NCI-H1092 treated with DMSO at 0.1 percent for 48 hours (cell line): ENCODE data around the gene DBF4.
"Not testable (repeated sequence)": the region's sequence is repeated elsewhere in the genome, so short reads cannot be mapped to it uniquely, and the experiment has no call there.

Experiments
- DNase-seq: peaks from one replicate; lab custom pipeline; 2025; lab: John Stamatoyannopoulos, UW

Gene DBF4

GRCh38 chr7:87876040-87876868 is at the start of gene DBF4, which contains the start of gene SLC25A40:
TSS of gene DBF4 (plus strand) at chr7:87876493. CDS start at chr7:87876733, 240 bp downstream.
TSS of gene SLC25A40 (minus strand) at chr7:87876360. CDS start at chr7:87858727, 17,633 bp downstream.
- peak; percentile 99 for DNase-seq

GRCh38 chr7:87828383-87828782 is 47.9 kb upstream of the DBF4 start:
- not testable (repeated sequence) for DNase-seq

- no peak for DNase-seq
These were observed 45.2 kb upstream of the DBF4 start for GRCh38 chr7:87831097-87831496.

GRCh38 chr7:87833130-87833529 is 43.2 kb upstream of the DBF4 start:
- DNase-seq = no peak

GRCh38 chr7:87837597-87837996 is 38.7 kb upstream of the DBF4 start:
- DNase-seq = no peak

GRCh38 chr7:87850836-87851593 is 25.3 kb upstream of the DBF4 start:
- DNase-seq = no peak

- DNase-seq = no peak
These were observed 24.0 kb upstream of the DBF4 start for GRCh38 chr7:87852306-87852705.

- no peak for DNase-seq
These were observed 22.9 kb upstream of the DBF4 start for GRCh38 chr7:87853237-87853864.

- DNase-seq = no peak
These were observed 17.7 kb upstream of the DBF4 start for GRCh38 chr7:87858417-87859100.

GRCh38 chr7:87866089-87866488 is 10.2 kb upstream of the DBF4 start:
- no peak for DNase-seq

- not testable (repeated sequence) for DNase-seq
These were observed 9.8 kb upstream of the DBF4 start for GRCh38 chr7:87866533-87866932.

GRCh38 chr7:87870471-87870870 is 5.8 kb upstream of the DBF4 start:
- no peak for DNase-seq

GRCh38 chr7:87872346-87872745 is 3.9 kb upstream of the DBF4 start:
- no peak for DNase-seq

- not testable (repeated sequence) for DNase-seq
These were observed 3.0 kb upstream of the DBF4 start for GRCh38 chr7:87873328-87873727.

- no peak for DNase-seq
These were observed 2.2 kb upstream of the DBF4 start for GRCh38 chr7:87874066-87874465.

- DNase-seq = peak; percentile 64
These were observed 898 bp upstream of the DBF4 start for GRCh38 chr7:87875151-87876039.

- peak; percentile 83 for DNase-seq
These were observed 559 bp downstream of the DBF4 start for GRCh38 chr7:87876869-87877234.

GRCh38 chr7:87877366-87878040 is 1.2 kb downstream of the DBF4 start:
- DNase-seq = peak; percentile 9

- DNase-seq = no peak
These were observed 2.0 kb downstream of the DBF4 start for GRCh38 chr7:87878208-87878735.
